GM12801 (cell line): ENCODE data around the gene SMYD3.

Experiments
- TF ChIP-seq, protein P1 (sequence below): IDR thresholded peaks from one replicate; pipeline ENCODE4 v1.5.1; 2011; ENCODE audit warnings: control low read depth; ENCODE audit not compliant: insufficient read length; ENCODE audit errors: extremely low read depth

The SMYD3 gene

DNA sequence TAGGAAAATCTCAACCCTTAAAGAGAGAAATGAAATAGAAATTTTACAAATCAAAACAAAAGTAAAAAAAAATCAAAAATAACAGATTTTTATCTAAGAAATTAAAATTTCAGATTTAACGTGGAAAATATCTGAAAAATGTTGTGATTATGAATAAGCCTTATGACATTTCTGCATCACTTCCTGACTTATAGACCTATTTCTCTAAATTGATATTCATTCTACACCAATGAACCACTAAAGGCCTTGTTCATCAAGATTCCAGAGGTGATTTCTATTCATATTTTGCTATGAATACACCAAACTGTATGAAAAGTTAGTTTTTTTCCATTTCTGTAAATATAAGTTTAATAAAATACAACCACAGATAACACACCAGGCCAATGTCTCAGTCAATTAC lies 261.5 kb downstream of the SMYD3 start:
- TF ChIP-seq, protein P1, sequence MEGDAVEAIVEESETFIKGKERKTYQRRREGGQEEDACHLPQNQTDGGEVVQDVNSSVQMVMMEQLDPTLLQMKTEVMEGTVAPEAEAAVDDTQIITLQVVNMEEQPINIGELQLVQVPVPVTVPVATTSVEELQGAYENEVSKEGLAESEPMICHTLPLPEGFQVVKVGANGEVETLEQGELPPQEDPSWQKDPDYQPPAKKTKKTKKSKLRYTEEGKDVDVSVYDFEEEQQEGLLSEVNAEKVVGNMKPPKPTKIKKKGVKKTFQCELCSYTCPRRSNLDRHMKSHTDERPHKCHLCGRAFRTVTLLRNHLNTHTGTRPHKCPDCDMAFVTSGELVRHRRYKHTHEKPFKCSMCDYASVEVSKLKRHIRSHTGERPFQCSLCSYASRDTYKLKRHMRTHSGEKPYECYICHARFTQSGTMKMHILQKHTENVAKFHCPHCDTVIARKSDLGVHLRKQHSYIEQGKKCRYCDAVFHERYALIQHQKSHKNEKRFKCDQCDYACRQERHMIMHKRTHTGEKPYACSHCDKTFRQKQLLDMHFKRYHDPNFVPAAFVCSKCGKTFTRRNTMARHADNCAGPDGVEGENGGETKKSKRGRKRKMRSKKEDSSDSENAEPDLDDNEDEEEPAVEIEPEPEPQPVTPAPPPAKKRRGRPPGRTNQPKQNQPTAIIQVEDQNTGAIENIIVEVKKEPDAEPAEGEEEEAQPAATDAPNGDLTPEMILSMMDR: no peak

DNA sequence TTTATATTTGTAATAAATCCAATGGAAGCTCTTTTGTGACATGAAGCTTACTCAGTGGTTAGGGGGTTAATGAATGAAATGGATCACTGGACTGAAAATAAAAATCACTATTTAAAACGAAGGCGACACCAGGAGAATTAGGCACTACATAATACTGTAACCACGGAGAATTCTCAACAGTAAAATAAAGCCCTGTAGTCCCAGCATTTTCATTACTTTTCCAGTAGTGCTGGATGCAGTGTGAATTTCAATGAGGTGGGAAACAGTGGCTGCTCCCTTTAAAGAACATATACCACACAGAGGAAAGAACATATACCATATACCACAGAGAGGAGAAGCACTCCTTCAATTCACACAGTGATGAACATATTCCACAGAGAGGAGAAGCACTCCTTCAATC lies 275.0 kb downstream of the SMYD3 start:
- TF ChIP-seq, protein P1: no peak

DNA sequence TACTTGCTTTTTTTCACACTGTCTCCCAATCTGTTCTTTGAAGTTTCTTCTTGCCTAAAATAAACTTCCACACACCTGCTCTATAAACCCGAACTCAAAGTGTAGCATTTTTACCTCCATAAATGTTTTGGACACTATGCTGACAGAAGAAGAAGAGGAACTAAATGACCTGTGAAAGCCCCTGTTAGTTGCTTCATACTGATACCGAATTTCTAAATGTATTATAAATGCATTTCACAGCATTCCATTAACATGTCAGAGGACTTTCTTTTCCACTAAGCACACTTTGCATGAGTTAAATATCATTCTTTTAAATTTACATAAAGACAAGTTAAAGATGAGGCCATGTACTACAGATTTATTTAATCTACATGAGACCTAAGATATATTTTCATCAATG lies 281.0 kb downstream of the SMYD3 start:
- TF ChIP-seq, protein P1: no peak

DNA sequence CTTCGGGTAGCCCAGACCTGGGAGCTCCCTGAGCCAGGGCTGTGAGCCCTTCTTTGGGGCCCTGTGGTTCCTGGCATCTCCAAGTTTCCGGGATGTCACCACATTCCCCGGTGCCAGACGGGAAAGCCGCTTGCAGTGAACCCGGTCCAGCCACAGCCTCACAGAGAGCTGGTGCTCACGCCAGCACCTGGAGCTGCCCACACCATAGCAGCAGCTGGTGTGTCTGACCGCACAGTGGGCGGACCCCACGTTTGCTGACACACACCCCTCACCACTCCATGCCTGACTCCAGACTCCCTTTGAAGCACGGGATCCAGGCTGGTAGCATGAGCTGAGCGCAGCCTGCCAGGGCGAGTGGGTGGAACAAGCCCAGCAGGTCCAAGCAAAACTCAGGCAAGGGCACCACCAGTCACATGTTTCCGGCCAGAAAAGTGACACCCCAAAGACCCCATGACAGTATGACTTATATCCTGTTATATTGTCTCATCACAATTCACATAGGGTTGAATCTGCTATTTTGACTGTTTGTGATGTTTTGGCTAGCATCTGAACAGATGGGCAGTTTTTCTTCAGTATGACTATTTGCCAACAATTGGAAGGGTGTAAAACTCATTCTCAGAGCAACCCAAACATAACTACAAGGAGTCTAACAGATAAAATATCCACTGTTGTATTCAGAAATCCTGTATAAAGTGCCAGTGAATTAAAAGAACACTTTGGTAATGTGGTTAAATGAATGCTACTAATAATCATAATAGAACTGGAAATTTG lies 285.4 kb downstream of the SMYD3 start:
- TF ChIP-seq, protein P1: no peak

DNA sequence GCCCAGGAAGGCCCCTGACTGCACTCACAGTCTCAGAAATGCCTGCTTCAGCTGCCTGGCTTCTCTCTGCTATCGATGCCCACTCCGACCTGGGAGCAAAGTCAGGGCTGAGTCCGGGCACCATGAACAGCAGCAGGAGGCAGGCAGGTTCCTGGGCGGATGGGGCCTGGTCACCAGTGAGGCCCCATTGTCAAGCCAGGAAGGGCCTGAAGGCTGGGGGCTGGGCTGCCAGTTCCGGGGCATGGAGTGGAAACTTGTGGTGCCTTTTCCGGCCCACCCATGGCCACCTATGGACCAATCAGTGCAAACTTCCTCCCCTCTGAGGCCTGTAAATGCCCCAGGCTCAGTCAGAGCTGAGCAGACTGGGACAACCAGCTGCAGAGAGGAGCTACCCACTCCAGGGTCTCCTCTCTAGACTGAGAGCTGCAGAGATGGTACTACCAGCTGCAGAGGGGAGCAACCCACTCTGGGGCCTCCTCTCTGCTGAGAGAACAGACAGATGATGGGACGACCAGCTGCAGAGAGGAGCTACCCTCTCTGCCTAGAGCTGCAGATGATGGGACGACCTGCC lies 286.5 kb downstream of the SMYD3 start:
- TF ChIP-seq, protein P1: no peak

DNA sequence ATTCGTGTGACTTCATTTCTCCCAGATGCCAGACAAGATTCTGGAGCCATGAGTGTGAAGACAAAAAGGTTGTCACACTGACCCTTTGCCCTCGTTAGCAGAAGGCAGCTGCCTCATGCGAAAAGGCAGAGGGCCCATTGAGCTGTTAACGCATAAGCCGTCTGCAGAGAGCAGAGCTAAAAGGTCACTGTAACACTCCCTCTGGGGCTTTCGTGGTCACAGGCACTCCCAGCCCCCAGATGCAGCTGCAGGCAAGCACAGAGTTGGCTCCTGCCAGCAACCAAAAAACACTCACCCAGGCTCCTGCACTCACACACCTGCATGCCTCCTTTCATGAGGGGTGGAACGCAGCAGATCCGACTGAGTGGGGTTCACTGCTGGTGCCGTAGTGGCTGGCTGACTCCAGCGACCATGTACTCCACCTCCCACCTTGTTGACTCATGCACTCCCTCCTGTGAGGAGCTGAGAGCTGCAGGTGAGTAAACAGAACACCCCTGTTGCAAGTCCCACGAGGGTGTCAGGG lies 287.5 kb downstream of the SMYD3 start:
- TF ChIP-seq, protein P1: no peak

DNA sequence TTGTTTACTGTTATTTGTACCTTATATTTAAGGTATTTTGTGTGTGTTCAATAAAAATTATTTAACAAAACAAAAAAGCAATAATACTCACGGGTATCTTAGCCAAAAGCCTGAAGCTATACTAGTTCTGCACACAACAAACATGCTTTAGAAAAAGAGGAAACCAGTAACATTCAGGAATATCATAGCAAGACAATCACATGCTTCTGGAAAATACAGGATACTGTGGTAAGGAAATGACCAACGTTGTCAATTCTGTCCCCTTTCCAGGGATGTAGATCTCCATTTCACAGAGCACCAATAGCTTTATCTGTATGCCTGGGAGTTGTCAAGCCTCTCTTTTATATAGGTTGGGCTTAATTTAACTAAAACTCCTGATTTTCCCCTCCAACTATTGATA lies 288.4 kb downstream of the SMYD3 start:
- TF ChIP-seq, protein P1: no peak
